Vagina (tissue), 2 donors: Measurements from ENCODE around the gene TAAR6.
"Not testable (repeated sequence)": the region's sequence is repeated elsewhere in the genome, so short reads cannot be mapped to it uniquely, and the experiment has no call there.

Source experiments
- POLR2A ChIP-seq, 2 donors: fragments of 450-650 bp; IDR thresholded peaks; one replicate each; pipeline ENCODE4 v1.6.1; 2017; ENCODE audit warnings: antibody characterized with exemption in 2 of 2, mild to moderate bottlenecking in 2 of 2, moderate library complexity in 2 of 2
- POLR2AphosphoS5 ChIP-seq, 2 donors: sonication (generic); formaldehyde crosslinking; IDR thresholded peaks; one replicate each; pipeline ENCODE4 v1.9.0; 2017; ENCODE audit warnings: antibody characterized with exemption in 2 of 2, mild to moderate bottlenecking in 2 of 2, low read depth in 1 of 2; ENCODE audit not compliant: insufficient read depth in 1 of 2
- TF ChIP-seq, protein P1 (sequence below), 3 experiments: fragments of 450-650 bp in 2 of 3; fragments of 200-600 bp in 1 of 3; sonication (generic) in 1 of 3; IDR thresholded peaks; one replicate each; pipeline ENCODE4 v1.5.1; 2017 to 2019; ENCODE audit warnings: antibody characterized with exemption in 3 of 3, mild to moderate bottlenecking in 2 of 3, moderate library complexity in 2 of 3

DNA sequence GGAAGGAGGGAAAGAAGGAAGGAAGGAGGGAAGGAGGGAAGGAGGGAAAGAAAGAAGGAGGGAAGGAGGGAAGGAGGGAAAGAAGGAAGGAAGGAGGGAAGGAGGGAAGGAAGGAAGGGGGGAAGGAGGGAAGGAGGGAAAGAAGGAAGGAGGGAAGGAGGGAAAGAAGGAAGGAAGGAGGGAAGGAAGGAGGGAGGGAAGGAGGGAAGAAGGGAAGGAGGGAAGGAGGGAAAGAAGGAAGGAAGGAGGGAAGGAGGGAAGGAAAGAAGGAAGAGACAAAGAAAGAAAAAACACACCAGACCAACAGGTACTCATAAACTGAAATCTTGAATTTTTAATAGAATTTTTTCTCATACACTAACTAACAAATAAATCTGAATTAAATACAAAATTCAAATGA lies 30.8 kb downstream of the TAAR6 start:
- TF ChIP-seq, protein P1, sequence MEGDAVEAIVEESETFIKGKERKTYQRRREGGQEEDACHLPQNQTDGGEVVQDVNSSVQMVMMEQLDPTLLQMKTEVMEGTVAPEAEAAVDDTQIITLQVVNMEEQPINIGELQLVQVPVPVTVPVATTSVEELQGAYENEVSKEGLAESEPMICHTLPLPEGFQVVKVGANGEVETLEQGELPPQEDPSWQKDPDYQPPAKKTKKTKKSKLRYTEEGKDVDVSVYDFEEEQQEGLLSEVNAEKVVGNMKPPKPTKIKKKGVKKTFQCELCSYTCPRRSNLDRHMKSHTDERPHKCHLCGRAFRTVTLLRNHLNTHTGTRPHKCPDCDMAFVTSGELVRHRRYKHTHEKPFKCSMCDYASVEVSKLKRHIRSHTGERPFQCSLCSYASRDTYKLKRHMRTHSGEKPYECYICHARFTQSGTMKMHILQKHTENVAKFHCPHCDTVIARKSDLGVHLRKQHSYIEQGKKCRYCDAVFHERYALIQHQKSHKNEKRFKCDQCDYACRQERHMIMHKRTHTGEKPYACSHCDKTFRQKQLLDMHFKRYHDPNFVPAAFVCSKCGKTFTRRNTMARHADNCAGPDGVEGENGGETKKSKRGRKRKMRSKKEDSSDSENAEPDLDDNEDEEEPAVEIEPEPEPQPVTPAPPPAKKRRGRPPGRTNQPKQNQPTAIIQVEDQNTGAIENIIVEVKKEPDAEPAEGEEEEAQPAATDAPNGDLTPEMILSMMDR (IDR thresholded peaks at IDR 0.05), result not testable (repeated sequence)
- TF ChIP-seq POLR2AphosphoS5 (IDR thresholded peaks at IDR 0.05; ENCODE audit: insufficient read depth in 1 of 2, low read depth in 1 of 2); POLR2A (IDR thresholded peaks at IDR 0.05): not testable (repeated sequence)
